EH (cell line): Measurements from ENCODE around the gene SORCS2.

Source experiments
- DNase-seq: peaks from one replicate; pipeline ENCODE4 v3.0.0-alpha.2; 2015; ENCODE audit warnings: low read depth

Gene SORCS2

GRCh38 chr4:7326693-7327340 is 134.5 kb downstream of the SORCS2 start:
- DNase-seq, result no peak

GRCh38 chr4:7327341-7327885 is 135.1 kb downstream of the SORCS2 start:
- no peak for DNase-seq

GRCh38 chr4:7328162-7328912 is 136.0 kb downstream of the SORCS2 start:
- DNase-seq, result no peak

GRCh38 chr4:7328913-7329638 is 136.7 kb downstream of the SORCS2 start:
- peak; percentile 91 for DNase-seq

GRCh38 chr4:7330031-7330596 is 137.8 kb downstream of the SORCS2 start:
- no peak for DNase-seq

GRCh38 chr4:7330811-7331681 is 138.7 kb downstream of the SORCS2 start:
- DNase-seq, result no peak

- DNase-seq, result no peak
These were observed 139.3 kb downstream of the SORCS2 start for GRCh38 chr4:7331682-7332000.

- DNase-seq, result peak; percentile 88
These were observed 140.1 kb downstream of the SORCS2 start for GRCh38 chr4:7332216-7333023.

GRCh38 chr4:7333024-7333780 is 140.9 kb downstream of the SORCS2 start:
- DNase-seq, result no peak

- no peak for DNase-seq
These were observed 141.6 kb downstream of the SORCS2 start for GRCh38 chr4:7333801-7334421.

GRCh38 chr4:7334521-7335275 is 142.4 kb downstream of the SORCS2 start:
- no peak for DNase-seq

- peak; percentile 46 for DNase-seq
These were observed 143.2 kb downstream of the SORCS2 start for GRCh38 chr4:7335344-7336066.

GRCh38 chr4:7336067-7336569 is 143.8 kb downstream of the SORCS2 start:
- DNase-seq, result no peak

- no peak for DNase-seq
These were observed 144.4 kb downstream of the SORCS2 start for GRCh38 chr4:7336732-7337131.

- no peak for DNase-seq
These were observed 145.1 kb downstream of the SORCS2 start for GRCh38 chr4:7337196-7338058.

- no peak for DNase-seq
These were observed 145.7 kb downstream of the SORCS2 start for GRCh38 chr4:7338059-7338452.
